Measurements from ENCODE around the gene CCKAR.

CCKAR gene

GRCh38 chr4:26490960-26491284 is 638 bp upstream of the CCKAR start:
- no peak for DNase-seq (ENCODE audit: low read depth, low spot score)

GRCh38 chr4:26489101-26489985 is 941 bp downstream of the CCKAR start:
- DNase-seq (ENCODE audit: low read depth, low spot score), result no peak

GRCh38 chr4:26485684-26486083 is 4.6 kb downstream of the CCKAR start:
- no peak for DNase-seq (ENCODE audit: low read depth, low spot score)

- DNase-seq (ENCODE audit: low read depth, low spot score), result no peak
These were observed 5.8 kb downstream of the CCKAR start for GRCh38 chr4:26484516-26484915.

GRCh38 chr4:26484032-26484515 is 6.2 kb downstream of the CCKAR start:
- DNase-seq (ENCODE audit: low read depth, low spot score), result no peak

GRCh38 chr4:26482508-26483462 is 7.5 kb downstream of the CCKAR start:
- no peak for DNase-seq (ENCODE audit: low read depth, low spot score)

- DNase-seq (ENCODE audit: low read depth, low spot score), result no peak
These were observed 12.0 kb downstream of the CCKAR start for GRCh38 chr4:26478330-26478729.

- no peak for DNase-seq (ENCODE audit: low read depth, low spot score)
These were observed 13.7 kb downstream of the CCKAR start for GRCh38 chr4:26476545-26476944.

- DNase-seq (ENCODE audit: low read depth, low spot score), result no peak
These were observed 14.6 kb downstream of the CCKAR start for GRCh38 chr4:26475716-26476115.

- no peak for DNase-seq (ENCODE audit: low read depth, low spot score)
These were observed 15.7 kb downstream of the CCKAR start for GRCh38 chr4:26474551-26474950.

GRCh38 chr4:26473893-26474292 is 16.4 kb downstream of the CCKAR start:
- no peak for DNase-seq (ENCODE audit: low read depth, low spot score)

- DNase-seq (ENCODE audit: low read depth, low spot score), result no peak
These were observed 18.4 kb downstream of the CCKAR start for GRCh38 chr4:26471890-26472289.

GRCh38 chr4:26468977-26469376 is 21.3 kb downstream of the CCKAR start:
- DNase-seq (ENCODE audit: low read depth, low spot score), result no peak

- DNase-seq (ENCODE audit: low read depth, low spot score), result no peak
These were observed 21.9 kb downstream of the CCKAR start for GRCh38 chr4:26468283-26468949.

- no peak for DNase-seq (ENCODE audit: low read depth, low spot score)
These were observed 22.6 kb downstream of the CCKAR start for GRCh38 chr4:26467724-26468123.

GRCh38 chr4:26466578-26467270 is 23.6 kb downstream of the CCKAR start:
- no peak for DNase-seq (ENCODE audit: low read depth, low spot score)

GRCh38 chr4:26464420-26465095 is 25.7 kb downstream of the CCKAR start:
- no peak for DNase-seq (ENCODE audit: low read depth, low spot score)

- DNase-seq (ENCODE audit: low read depth, low spot score), result no peak
These were observed 26.9 kb downstream of the CCKAR start for GRCh38 chr4:26463386-26463785.

GRCh38 chr4:26462874-26463273 is 27.4 kb downstream of the CCKAR start:
- no peak for DNase-seq (ENCODE audit: low read depth, low spot score)

GRCh38 chr4:26459756-26460530 is 30.3 kb downstream of the CCKAR start:
- no peak for DNase-seq (ENCODE audit: low read depth, low spot score)

Measured in smooth muscle cell of the brain vasculature (primary cell).